Colonic mucosa (tissue), 4 donors: ENCODE results near the gene HYCC2. TPM values are rescaled to one million over a fixed set of nuclear protein-coding genes. Genes with fewer than 3 reads are reported as not detected.
"Not testable (repeated sequence)": the region's sequence is repeated elsewhere in the genome, so short reads cannot be mapped to it uniquely, and the experiment has no call there.

Source experiments
- DNase-seq: peaks from one replicate; pipeline ENCODE4 v3.0.0-alpha.2; 2020
- H3K27ac ChIP-seq: fragments of 200-600 bp; one replicate; pipeline ENCODE4 v1.8.0; 2021
- H3K27me3 ChIP-seq: fragments of 200-600 bp; one replicate; pipeline ENCODE4 v1.8.0; 2021
- H3K36me3 ChIP-seq: fragments of 200-600 bp; one replicate; pipeline ENCODE4 v1.8.0; 2021
- H3K4me1 ChIP-seq: fragments of 200-600 bp; one replicate; pipeline ENCODE4 v1.8.0; 2021; ENCODE audit warnings: mild to moderate bottlenecking
- H3K4me3 ChIP-seq: fragments of 200-600 bp; one replicate; pipeline ENCODE4 v1.8.0; 2021
- H3K9ac ChIP-seq, 2 donors: one replicate each; pipeline ENCODE4 v1.7.0; 2013; ENCODE audit warnings: control low read depth in 2 of 2, low read depth in 2 of 2, low read length in 2 of 2
- H3K9me3 ChIP-seq: fragments of 200-600 bp; one replicate; pipeline ENCODE4 v1.8.0; 2021
- CTCF ChIP-seq: fragments of 200-600 bp; IDR thresholded peaks from one replicate; pipeline ENCODE4 v1.8.0; 2022; ENCODE audit warnings: antibody characterized with exemption, mild to moderate bottlenecking
- intact Hi-C: fragments of 100-400 bp; cut with DNase I; formaldehyde crosslinking; loops from one replicate; pipeline ENCODE4 v1.14.1; 2022
- total RNA-seq, 2 donors: library from RNA; stranded (reverse); fragmentation: NEBNext Ultra II Directional in 1 of 2; extraction: Animal tissue kit (Norgen Biotek cat#: 25700) in 1 of 2; gene quantifications; one replicate each; pipeline ENCODE4 v1.2.1, GENCODE V29; 2021
- donor health status: healthy.
- donor health status: DM: no; HTN: no; CAD: no.
- donor health status: DM: no; HTN: no; CAD: no.

The HYCC2 gene
- 10 to 100 TPM; 23.9 to 52.6 TPM for total RNA-seq

- Histone ChIP-seq H3K36me3 (no peaks in the 10 kb centered on the region), H3K4me1 (peaks cover 6% of the 10 kb centered on the region), H3K27me3 (no peaks in the 10 kb centered on the region), H3K9ac (peak within 1 kb of the TSS; percentile 93 to 94), H3K4me3 (peak within 1 kb of the TSS; percentile 89), H3K27ac (peak within 1 kb of the TSS; percentile 82), H3K9me3 (no peaks in the 10 kb centered on the region)
- no peak for TF ChIP-seq CTCF
- DNase-seq: peak; percentile 94
- intact Hi-C loops: loop anchor here (5.0 kb wide), 3 partner anchors 46 to 106 kb away; partner anchors contain the start of gene CFLAR
Observed at GRCh38 chr2:201071479-201072200, at the start of gene HYCC2, which contains the start of gene NDUFB3. TSS of gene HYCC2 (minus strand) at chr2:201071671. CDS start at chr2:201024009, 47,662 bp downstream. TSS of gene NDUFB3 (plus strand) at chr2:201072001. CDS start at chr2:201078883, 6,882 bp downstream.

- no peak for DNase-seq
- no peak for TF ChIP-seq CTCF
- H3K9me3 ChIP-seq: no peaks in the 10 kb centered on the region
- no peaks in the 10 kb centered on the region for H3K27me3 ChIP-seq
- H3K4me3 ChIP-seq: peak overlapping the region; percentile 93
- H3K9ac ChIP-seq: peak overlapping the region; percentile 95 to 99
- H3K36me3 ChIP-seq: no peaks in the 10 kb centered on the region
- intact Hi-C loops: loop anchor here (5.0 kb wide), 2 partner anchors 33 to 47 kb away; partner anchors contain the start of genes HYCC2 and NDUFB3
- H3K27ac ChIP-seq: peak overlapping the region; percentile 100
- no peaks in the 10 kb centered on the region for H3K4me1 ChIP-seq
Observed at GRCh38 chr2:201118961-201119854, 47.7 kb upstream of the HYCC2 start.

- no peaks in the 10 kb centered on the region for H3K27me3 ChIP-seq
- DNase-seq: peak; percentile 93
- peak overlapping the region; percentile 100 for H3K27ac ChIP-seq
- no peaks in the 10 kb centered on the region for H3K4me1 ChIP-seq
- H3K36me3 ChIP-seq: no peaks in the 10 kb centered on the region
- H3K9me3 ChIP-seq: no peaks in the 10 kb centered on the region
- H3K4me3 ChIP-seq: peak overlapping the region; percentile 93
- peak overlapping the region; percentile 95 to 99 for H3K9ac ChIP-seq
- TF ChIP-seq CTCF: peak; percentile 44
- intact Hi-C loops: loop anchor here (5.0 kb wide), 2 partner anchors 34 to 46 kb away; partner anchors contain the start of genes HYCC2 and NDUFB3
Observed at GRCh38 chr2:201118121-201118960, 46.9 kb upstream of the HYCC2 start.

- H3K9me3 ChIP-seq, H3K36me3 ChIP-seq, H3K4me1 ChIP-seq, H3K27me3 ChIP-seq, DNase-seq: not testable (repeated sequence)
- peak overlapping the region; percentile 95 to 99 for H3K9ac ChIP-seq
- H3K27ac ChIP-seq: peak overlapping the region; percentile 100
- intact Hi-C loops: loop anchor here (5.0 kb wide), 2 partner anchors 35 to 45 kb away; partner anchors contain the start of genes HYCC2 and NDUFB3
- H3K4me3 ChIP-seq: peak overlapping the region; percentile 93
Observed at GRCh38 chr2:201117735-201118094, 46.2 kb upstream of the HYCC2 start.

GRCh38 chr2:201116959-201117734, 45.7 kb upstream of the HYCC2 start:
- H3K4me3 ChIP-seq: peak overlapping the region; percentile 93
- no peak for TF ChIP-seq CTCF
- peak; percentile 65 for DNase-seq

More at GRCh38 chr2:201116959-201117734, 45.7 kb upstream of the HYCC2 start:
- Histone ChIP-seq H3K27ac (peak overlapping the region; percentile 100), H3K27me3 (no peaks in the 10 kb centered on the region), H3K9me3 (no peaks in the 10 kb centered on the region), H3K36me3 (no peaks in the 10 kb centered on the region), H3K4me1 (no peaks in the 10 kb centered on the region), H3K9ac (peak overlapping the region; percentile 95 to 99)
- intact Hi-C loops: loop anchor here (5.0 kb wide), 2 partner anchors 35 to 45 kb away; partner anchors contain the start of genes HYCC2 and NDUFB3
